ENCODE results near the gene UGT1A8. TPM values are rescaled to one million over a fixed set of nuclear protein-coding genes. Genes with fewer than 3 reads are reported as not detected.

The UGT1A8 gene
- total RNA-seq, 2 experiments from 2014 or later: not detected

DNA sequence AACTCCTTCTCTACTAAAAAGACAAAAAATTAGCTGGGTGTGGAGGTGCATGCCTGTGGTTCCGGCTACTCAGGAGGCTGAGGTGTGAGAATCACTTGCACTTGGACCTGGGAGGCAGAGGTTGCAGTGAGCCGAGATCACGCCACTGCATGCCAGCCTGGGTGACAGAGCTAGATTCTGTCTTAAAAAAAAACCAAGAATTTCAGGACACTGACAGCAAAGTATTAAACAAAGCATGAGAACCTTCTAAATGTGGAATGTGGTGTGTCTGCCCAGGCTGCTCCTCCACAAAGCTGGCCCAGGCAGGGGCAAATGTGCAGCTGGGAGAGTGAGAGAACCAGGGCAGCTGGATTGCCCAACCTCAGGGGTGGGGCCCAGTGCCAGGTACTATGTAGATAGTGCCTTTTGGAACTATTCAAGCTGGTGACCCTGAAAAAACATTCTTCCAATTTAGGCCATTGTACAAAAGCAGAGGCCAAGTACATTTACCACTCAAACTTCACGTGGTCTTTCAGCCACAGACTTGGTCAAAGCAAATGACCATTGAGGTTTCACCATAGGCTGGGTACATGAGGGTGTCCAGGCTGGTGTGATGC, 88.6 kb downstream of the UGT1A8 start:
- Histone ChIP-seq H3K9me3 (ENCODE audit: low read length) (no peaks in the 10 kb centered on the region), H3K27ac (ENCODE audit: low read depth, low read length, poor library complexity, severe bottlenecking) (no peak overlapping the region), H3K79me2 (ENCODE audit: insufficient read depth, low read depth, low read length) (no peaks in the 10 kb centered on the region), H3K4me1 (ENCODE audit: insufficient read depth, low read length, poor library complexity, severe bottlenecking) (no peaks in the 10 kb centered on the region), H2AFZ (ENCODE audit: low read length) (no peak overlapping the region), H3K4me3 (ENCODE audit: low read depth, low read length, poor library complexity, severe bottlenecking) (no peak overlapping the region), H3K4me2 (ENCODE audit: low read length) (no peak overlapping the region), H3K36me3 (ENCODE audit: insufficient read depth, low read length) (no peaks in the 10 kb centered on the region), H4K20me1 (ENCODE audit: insufficient read depth, low read length) (no peaks in the 10 kb centered on the region), H3K9me2 (ENCODE audit: insufficient read depth, low read length) (no peaks in the 10 kb centered on the region)
- CTCF ChIA-PET (ENCODE audit: unreplicated experiment): no interaction called here
- no peak for DNase-seq (ENCODE audit: low spot score)
- intact Hi-C loops (cut with micrococcal nuclease; ENCODE audit: unreplicated experiment): no loop called here
- no TSS peak for BruUV-seq (replicated peaks)
- POLR2A ChIA-PET: no interaction called here
- TF ChIP-seq CTCF (conservative IDR thresholded peaks at IDR 0.05; ENCODE audit: low read length) (no peak), EZH2phosphoT487 (IDR thresholded peaks at IDR 0.05; ENCODE audit: borderline replicate concordance, low read depth, low read length) (no peak)

- H3K9me2 ChIP-seq (ENCODE audit: insufficient read depth, low read length): no peaks in the 10 kb centered on the region
- no TSS peak for BruUV-seq (replicated peaks)
- no peaks in the 10 kb centered on the region for H3K79me2 ChIP-seq (ENCODE audit: insufficient read depth, low read depth, low read length)
- DNase-seq (ENCODE audit: low spot score): no peak
- intact Hi-C loops (cut with micrococcal nuclease; ENCODE audit: unreplicated experiment): no loop called here
- POLR2A ChIA-PET: no interaction called here
- no peaks in the 10 kb centered on the region for H3K9me3 ChIP-seq (ENCODE audit: low read length)
- CTCF ChIA-PET (ENCODE audit: unreplicated experiment): no interaction called here
- no peak overlapping the region for H3K27ac ChIP-seq (ENCODE audit: low read depth, low read length, poor library complexity, severe bottlenecking)
- TF ChIP-seq CTCF (conservative IDR thresholded peaks at IDR 0.05; ENCODE audit: low read length) (no peak), EZH2phosphoT487 (IDR thresholded peaks at IDR 0.05; ENCODE audit: borderline replicate concordance, low read depth, low read length) (no peak)
- H3K4me3 ChIP-seq (ENCODE audit: low read depth, low read length, poor library complexity, severe bottlenecking): no peak overlapping the region
- no peak overlapping the region for H2AFZ ChIP-seq (ENCODE audit: low read length)
- no peaks in the 10 kb centered on the region for H3K4me1 ChIP-seq (ENCODE audit: insufficient read depth, low read length, poor library complexity, severe bottlenecking)
- no peak overlapping the region for H3K4me2 ChIP-seq (ENCODE audit: low read length)
- no peaks in the 10 kb centered on the region for H4K20me1 ChIP-seq (ENCODE audit: insufficient read depth, low read length)
- H3K36me3 ChIP-seq (ENCODE audit: insufficient read depth, low read length): no peaks in the 10 kb centered on the region
These were observed 89.3 kb downstream of the UGT1A8 start for GRCh38 chr2:233706720-233707119.

GRCh38 chr2:233707940-233708644, 90.7 kb downstream of the UGT1A8 start:
- BruUV-seq (replicated peaks): no TSS peak
- Histone ChIP-seq H3K27ac (ENCODE audit: low read depth, low read length, poor library complexity, severe bottlenecking) (no peak overlapping the region), H3K4me3 (ENCODE audit: low read depth, low read length, poor library complexity, severe bottlenecking) (no peak overlapping the region), H3K79me2 (ENCODE audit: insufficient read depth, low read depth, low read length) (no peaks in the 10 kb centered on the region), H3K4me1 (ENCODE audit: insufficient read depth, low read length, poor library complexity, severe bottlenecking) (no peaks in the 10 kb centered on the region), H3K36me3 (ENCODE audit: insufficient read depth, low read length) (no peaks in the 10 kb centered on the region), H3K9me2 (ENCODE audit: insufficient read depth, low read length) (no peaks in the 10 kb centered on the region), H3K9me3 (ENCODE audit: low read length) (no peaks in the 10 kb centered on the region), H2AFZ (ENCODE audit: low read length) (no peak overlapping the region), H4K20me1 (ENCODE audit: insufficient read depth, low read length) (no peaks in the 10 kb centered on the region), H3K4me2 (ENCODE audit: low read length) (no peak overlapping the region)
- CTCF ChIA-PET (ENCODE audit: unreplicated experiment): no interaction called here
- DNase-seq (ENCODE audit: low spot score): no peak
- POLR2A ChIA-PET: no interaction called here
- TF ChIP-seq EZH2phosphoT487 (IDR thresholded peaks at IDR 0.05; ENCODE audit: borderline replicate concordance, low read depth, low read length): no peak
- no peak for TF ChIP-seq CTCF (conservative IDR thresholded peaks at IDR 0.05; ENCODE audit: low read length)
- intact Hi-C loops (cut with micrococcal nuclease; ENCODE audit: unreplicated experiment): no loop called here

Data from OCI-LY7 (cell line).